ENCODE measurements around the gene AOAH.

- TF ChIP-seq CTCF (IDR thresholded peaks at IDR 0.05) (no peak), POLR2A (IDR thresholded peaks at IDR 0.05) (no peak)
Measured at GRCh38 chr7:36607721-36608095, 116.6 kb downstream of the AOAH start.

Data from esophagus squamous epithelium (tissue), 4 donors.